SK-N-MC (cell line): ENCODE measurements around the gene RNU7-1.

Experiments used
- DNase-seq: peaks from one replicate; pipeline ENCODE4 v3.0.0-alpha.2; 2011; ENCODE audit warnings: low read depth, low spot score
- H3K27ac ChIP-seq: fragments of 200-600 bp; sonication (generic); 2 replicates; pipeline ENCODE4 v1.5.1; 2016; ENCODE audit warnings: mixed run types
- H3K36me3 ChIP-seq: fragments of 200-600 bp; sonication (generic); 2 replicates; pipeline ENCODE4 v1.6.1; 2017; ENCODE audit warnings: antibody characterized with exemption, low read length, mixed read lengths; ENCODE audit not compliant: insufficient read depth
- H3K4me3 ChIP-seq: fragments of 200-600 bp; sonication (generic); 2 replicates; pipeline ENCODE4 v1.5.1; 2016
- H3K9ac ChIP-seq: fragments of 200-600 bp; sonication (generic); 2 replicates; pipeline ENCODE4 v1.8.0; 2017; ENCODE audit warnings: mixed run types, mixed read lengths; ENCODE audit not compliant: insufficient read length
- H3K9me3 ChIP-seq: fragments of 200-600 bp; sonication (generic); 2 replicates; pipeline ENCODE4 v1.6.1; 2017; ENCODE audit warnings: low read depth, mild to moderate bottlenecking, antibody characterized with exemption, low read length, moderate library complexity, mixed read lengths
- EZH2 ChIP-seq: fragments of 200-600 bp; sonication (generic); IDR thresholded peaks from one replicate; pipeline ENCODE4 v1.6.1; 2017; ENCODE audit warnings: antibody characterized with exemption
- FOXP2 ChIP-seq: optimal IDR thresholded peaks from 2 replicates; pipeline ENCODE3; 2011; ENCODE audit warnings: mild to moderate bottlenecking, moderate library complexity; ENCODE audit not compliant: insufficient read depth; ENCODE audit errors: extremely low read length, control extremely low read depth
- POLR2AphosphoS5 ChIP-seq: IDR thresholded peaks from 2 replicates; pipeline ENCODE4 v1.6.1; 2012; ENCODE audit warnings: mild to moderate bottlenecking, low read depth, low read length, borderline replicate concordance

The RNU7-1 gene

GRCh38 chr12:6955108-6956020 lies 11.7 kb downstream of the RNU7-1 start:
- Histone ChIP-seq H3K9ac (no peak overlapping the region), H3K4me3 (no peak overlapping the region), H3K36me3 (no peaks in the 10 kb centered on the region), H3K27ac (no peak overlapping the region), H3K9me3 (no peaks in the 10 kb centered on the region)
- no peak for DNase-seq
- TF ChIP-seq FOXP2 (no peak), EZH2 (no peak), POLR2AphosphoS5 (no peak)

- no peaks in the 10 kb centered on the region for H3K9me3 ChIP-seq
- H3K4me3 ChIP-seq, result no peak overlapping the region
- TF ChIP-seq FOXP2 (no peak), POLR2AphosphoS5 (no peak), EZH2 (no peak)
- H3K9ac ChIP-seq, result no peak overlapping the region
- no peak overlapping the region for H3K27ac ChIP-seq
- no peak for DNase-seq
- H3K36me3 ChIP-seq, result no peaks in the 10 kb centered on the region
Observed at GRCh38 chr12:6956021-6956727, 12.6 kb downstream of the RNU7-1 start.

- no peak overlapping the region for H3K4me3 ChIP-seq
- H3K36me3 ChIP-seq, result no peaks in the 10 kb centered on the region
- DNase-seq, result no peak
- no peak overlapping the region for H3K9ac ChIP-seq
- TF ChIP-seq EZH2, result no peak
- TF ChIP-seq POLR2AphosphoS5, result no peak
- no peak for TF ChIP-seq FOXP2
- H3K9me3 ChIP-seq, result no peaks in the 10 kb centered on the region
- no peak overlapping the region for H3K27ac ChIP-seq
Observed at GRCh38 chr12:6957151-6957701, 13.6 kb downstream of the RNU7-1 start.

GRCh38 chr12:6957741-6958608 lies 14.4 kb downstream of the RNU7-1 start:
- no peaks in the 10 kb centered on the region for H3K9me3 ChIP-seq
- TF ChIP-seq POLR2AphosphoS5 (no peak), EZH2 (no peak), FOXP2 (no peak)
- peak overlapping the region; percentile 49 for H3K9ac ChIP-seq
- no peak for DNase-seq
- H3K27ac ChIP-seq, result no peak overlapping the region
- no peaks in the 10 kb centered on the region for H3K36me3 ChIP-seq
- H3K4me3 ChIP-seq, result no peak overlapping the region

- Histone ChIP-seq H3K9ac (peak overlapping the region; percentile 49), H3K4me3 (no peak overlapping the region), H3K9me3 (no peaks in the 10 kb centered on the region), H3K27ac (peak overlapping the region; percentile 60), H3K36me3 (no peaks in the 10 kb centered on the region)
- no peak for TF ChIP-seq POLR2AphosphoS5
- no peak for TF ChIP-seq EZH2
- no peak for TF ChIP-seq FOXP2
- no peak for DNase-seq
Observed at GRCh38 chr12:6958609-6959057, 15.0 kb downstream of the RNU7-1 start.

GRCh38 chr12:6959058-6959804 lies 15.6 kb downstream of the RNU7-1 start:
- Histone ChIP-seq H3K9ac (peak overlapping the region; percentile 49), H3K27ac (peak overlapping the region; percentile 60), H3K4me3 (no peak overlapping the region), H3K9me3 (no peaks in the 10 kb centered on the region), H3K36me3 (no peaks in the 10 kb centered on the region)
- no peak for DNase-seq
- TF ChIP-seq POLR2AphosphoS5 (no peak), FOXP2 (no peak)

- Histone ChIP-seq H3K4me3 (no peak overlapping the region), H3K36me3 (no peaks in the 10 kb centered on the region), H3K27ac (no peak overlapping the region), H3K9me3 (no peaks in the 10 kb centered on the region), H3K9ac (no peak overlapping the region)
- TF ChIP-seq FOXP2 (no peak), POLR2AphosphoS5 (no peak), EZH2 (no peak)
- DNase-seq, result no peak
Observed at GRCh38 chr12:6959805-6960592, 16.4 kb downstream of the RNU7-1 start.
